Activated T-cell treated with anti-CD3 and anti-CD28 coated beads for 24 hours (primary cell): ENCODE data around the gene A2M.

ENCODE experiments used
- DNase-seq: peaks from one replicate; pipeline ENCODE4 v3.0.0-alpha.2; 2020; ENCODE audit warnings: low read depth

A2M gene

GRCh38 chr12:9037431-9037830 is 78.3 kb downstream of the A2M start:
- no peak for DNase-seq

GRCh38 chr12:9036227-9036626 is 79.5 kb downstream of the A2M start:
- DNase-seq: no peak

- no peak for DNase-seq
Observed at GRCh38 chr12:9034095-9034494, 81.6 kb downstream of the A2M start.

GRCh38 chr12:9033265-9033887 is 82.3 kb downstream of the A2M start:
- DNase-seq: no peak

GRCh38 chr12:9032202-9032964 is 83.3 kb downstream of the A2M start:
- DNase-seq: no peak

- DNase-seq: no peak
Observed at GRCh38 chr12:9030776-9031175, 84.9 kb downstream of the A2M start.

GRCh38 chr12:9027161-9028059 is 88.3 kb downstream of the A2M start:
- DNase-seq: no peak

GRCh38 chr12:9024512-9024911 is 91.2 kb downstream of the A2M start:
- DNase-seq: no peak

- no peak for DNase-seq
Observed at GRCh38 chr12:9022592-9022991, 93.1 kb downstream of the A2M start.
